Measurements from ENCODE around the gene BLMH.

DNA sequence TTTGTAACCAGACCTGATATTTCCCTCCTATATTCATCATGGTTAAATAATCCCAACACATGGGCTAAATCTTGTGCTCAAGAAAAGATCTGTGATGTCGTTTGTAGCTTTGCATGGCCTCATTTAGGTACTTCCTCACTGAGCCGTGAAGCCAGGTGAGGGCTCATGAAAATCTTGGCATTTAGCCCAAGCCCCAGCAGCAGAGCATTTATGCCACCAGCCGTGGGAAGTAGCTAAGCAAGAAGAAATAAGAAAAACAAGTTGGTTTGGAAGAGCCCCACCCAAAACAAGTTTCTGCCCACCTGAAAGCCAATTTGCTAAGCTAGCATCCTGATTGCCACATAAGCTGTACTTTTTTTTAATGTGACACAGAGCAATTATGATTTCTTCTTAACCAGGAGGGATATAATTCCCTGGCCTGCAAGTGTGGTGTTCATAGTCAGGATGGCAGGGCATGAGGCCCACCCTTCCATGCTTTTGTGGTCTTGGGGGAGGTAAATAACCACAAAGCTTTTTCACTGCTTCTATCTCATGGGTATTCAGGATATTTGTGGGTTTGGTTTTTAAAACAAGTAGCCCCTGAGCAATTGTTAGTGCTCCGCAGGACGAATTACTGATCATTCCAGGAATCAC is 31.6 kb upstream of the BLMH start:
- no peak for TF ChIP-seq EZH2 (IDR thresholded peaks at IDR 0.05; ENCODE audit: borderline replicate concordance, low read depth, low read length, poor library complexity, severe bottlenecking)
- TF ChIP-seq CTCF (conservative IDR thresholded peaks at IDR 0.05; ENCODE audit: low read depth, low read length), result no peak

Data from A673 (cell line).